Activated T-cell treated with anti-CD3 and anti-CD28 coated beads, Interleukin-2, amount 50 U/mL, for 48 hours (primary cell): ENCODE data around the gene FOXE3.

Source experiments
- DNase-seq, 2 experiments: peaks; one replicate each; pipeline ENCODE4 v3.0.0-alpha.2; 2020

The FOXE3 gene

DNA sequence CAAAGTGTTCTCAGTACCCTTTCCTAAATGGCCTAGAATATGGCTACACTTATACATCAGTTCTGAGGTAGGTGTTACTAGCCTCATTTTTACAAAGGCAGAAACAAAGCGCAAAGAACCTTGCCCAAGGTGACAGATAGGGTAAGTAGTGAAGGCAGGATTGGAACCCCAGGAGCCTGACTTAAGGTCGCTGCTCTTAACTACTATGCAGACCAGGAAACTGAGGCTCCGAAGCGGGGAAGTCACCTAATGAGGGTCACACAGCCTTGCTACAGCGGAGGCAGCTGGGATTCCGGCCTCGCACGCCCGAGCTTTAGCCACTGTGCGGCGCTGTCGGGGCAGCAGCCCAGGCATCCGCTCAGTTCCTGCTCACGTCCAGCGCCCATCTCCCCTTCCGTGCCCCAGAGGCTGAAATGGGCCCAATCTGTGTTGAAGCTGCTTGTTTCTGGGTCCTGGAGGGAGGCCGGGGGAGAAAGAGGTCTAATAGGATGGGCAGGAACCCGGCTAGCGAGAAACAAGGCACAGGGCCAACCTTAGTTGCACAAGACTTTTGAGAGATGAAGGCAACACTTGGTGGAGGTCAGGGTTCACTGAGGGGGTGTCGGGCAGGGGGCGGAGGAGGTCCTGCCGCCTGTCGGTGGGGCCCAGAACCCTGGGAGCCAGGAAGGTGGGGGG lies 20.4 kb downstream of the FOXE3 start:
- peak; percentile 89 to 92 for DNase-seq

DNA sequence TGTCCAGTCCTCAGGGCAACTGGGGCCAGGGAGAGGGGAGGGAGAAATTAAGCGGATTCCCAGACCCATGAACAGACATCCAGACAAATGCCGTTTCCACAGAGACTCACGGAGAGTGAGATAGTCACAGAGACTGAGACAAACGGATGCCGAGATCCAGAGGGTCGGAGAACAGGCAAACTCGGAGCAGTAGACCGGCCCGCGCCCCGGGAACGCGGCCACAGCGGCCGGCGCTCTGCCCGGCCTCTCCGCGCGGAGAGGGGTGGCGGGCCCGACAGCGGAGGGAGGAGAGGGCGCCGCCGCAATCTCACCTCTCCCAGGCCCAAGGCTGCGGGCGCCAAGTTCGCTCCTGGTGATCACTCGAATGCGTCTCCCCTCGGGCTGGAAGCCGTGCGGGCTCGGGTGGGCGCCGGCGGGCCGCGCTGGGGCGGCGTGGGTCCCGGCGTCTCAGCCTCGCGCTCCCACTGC lies 20.9 kb downstream of the FOXE3 start:
- peak in 1 of 2 experiments; percentile 57 for DNase-seq

DNA sequence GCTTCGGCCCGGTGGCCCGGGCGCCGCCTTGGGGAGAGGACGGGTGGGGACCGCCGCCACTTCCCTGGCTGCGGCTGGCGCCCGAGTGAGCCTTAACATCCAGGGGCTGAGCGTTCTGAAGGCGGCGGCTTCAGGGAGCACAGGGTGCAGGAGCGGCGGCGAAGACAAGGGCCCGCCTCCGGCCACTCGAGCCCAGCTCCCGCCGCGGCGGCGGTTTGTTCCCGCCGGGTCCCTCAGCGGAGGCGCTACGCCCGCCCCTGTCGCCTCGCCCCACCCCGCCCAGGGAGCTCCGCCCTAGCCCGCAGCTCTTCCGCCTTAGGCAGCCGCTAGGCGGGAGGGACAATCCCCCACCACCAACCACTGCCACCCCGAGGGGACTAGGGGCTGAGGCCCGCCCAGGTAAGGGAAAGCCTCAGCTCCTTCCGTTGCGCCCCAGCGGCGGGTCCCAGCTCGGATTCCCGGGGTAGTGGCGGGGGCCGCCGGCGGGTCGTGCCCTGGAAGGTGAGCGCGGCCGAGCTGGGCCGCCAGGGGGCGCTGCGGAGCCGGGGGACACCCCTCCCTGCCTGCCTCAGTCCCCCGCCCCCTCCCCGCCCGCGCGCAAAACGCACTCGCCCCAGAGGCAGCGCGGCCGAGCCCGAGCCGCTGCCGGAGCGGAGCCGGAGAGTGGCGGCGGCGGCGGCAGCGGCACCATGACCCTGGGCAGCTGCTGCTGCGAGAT lies 21.5 kb downstream of the FOXE3 start, which contains the start of gene FOXD2:
FOXD2 (plus strand) TSS at position 598 of the 718 bp plus-strand sequence; CDS start at position 690, 92 bp downstream.
- peak; percentile 94 to 96 for DNase-seq

DNA sequence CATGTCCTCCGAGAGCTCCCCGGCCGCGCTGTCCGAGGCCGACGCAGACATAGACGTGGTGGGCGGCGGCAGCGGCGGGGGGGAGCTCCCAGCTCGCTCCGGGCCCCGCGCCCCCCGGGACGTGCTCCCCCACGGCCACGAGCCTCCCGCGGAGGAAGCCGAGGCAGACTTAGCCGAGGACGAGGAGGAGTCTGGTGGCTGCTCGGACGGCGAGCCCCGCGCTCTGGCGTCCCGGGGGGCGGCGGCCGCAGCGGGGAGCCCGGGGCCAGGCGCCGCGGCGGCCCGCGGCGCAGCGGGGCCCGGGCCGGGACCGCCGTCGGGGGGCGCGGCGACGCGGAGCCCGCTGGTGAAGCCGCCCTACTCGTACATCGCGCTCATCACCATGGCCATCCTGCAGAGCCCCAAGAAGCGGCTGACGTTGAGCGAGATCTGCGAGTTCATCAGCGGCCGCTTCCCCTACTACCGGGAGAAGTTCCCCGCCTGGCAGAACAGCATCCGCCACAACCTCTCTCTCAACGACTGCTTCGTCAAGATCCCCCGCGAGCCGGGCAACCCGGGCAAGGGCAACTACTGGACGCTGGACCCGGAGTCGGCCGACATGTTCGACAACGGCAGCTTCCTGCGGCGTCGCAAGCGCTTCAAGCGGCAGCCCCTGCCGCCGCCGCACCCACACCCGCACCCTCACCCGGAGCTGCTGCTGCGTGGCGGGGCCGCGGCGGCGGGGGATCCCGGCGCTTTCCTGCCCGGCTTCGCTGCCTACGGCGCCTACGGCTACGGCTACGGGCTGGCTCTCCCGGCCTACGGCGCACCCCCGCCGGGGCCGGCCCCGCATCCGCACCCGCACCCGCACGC lies 22.3 kb downstream of the FOXE3 start:
- peak; percentile 51 to 63 for DNase-seq

DNA sequence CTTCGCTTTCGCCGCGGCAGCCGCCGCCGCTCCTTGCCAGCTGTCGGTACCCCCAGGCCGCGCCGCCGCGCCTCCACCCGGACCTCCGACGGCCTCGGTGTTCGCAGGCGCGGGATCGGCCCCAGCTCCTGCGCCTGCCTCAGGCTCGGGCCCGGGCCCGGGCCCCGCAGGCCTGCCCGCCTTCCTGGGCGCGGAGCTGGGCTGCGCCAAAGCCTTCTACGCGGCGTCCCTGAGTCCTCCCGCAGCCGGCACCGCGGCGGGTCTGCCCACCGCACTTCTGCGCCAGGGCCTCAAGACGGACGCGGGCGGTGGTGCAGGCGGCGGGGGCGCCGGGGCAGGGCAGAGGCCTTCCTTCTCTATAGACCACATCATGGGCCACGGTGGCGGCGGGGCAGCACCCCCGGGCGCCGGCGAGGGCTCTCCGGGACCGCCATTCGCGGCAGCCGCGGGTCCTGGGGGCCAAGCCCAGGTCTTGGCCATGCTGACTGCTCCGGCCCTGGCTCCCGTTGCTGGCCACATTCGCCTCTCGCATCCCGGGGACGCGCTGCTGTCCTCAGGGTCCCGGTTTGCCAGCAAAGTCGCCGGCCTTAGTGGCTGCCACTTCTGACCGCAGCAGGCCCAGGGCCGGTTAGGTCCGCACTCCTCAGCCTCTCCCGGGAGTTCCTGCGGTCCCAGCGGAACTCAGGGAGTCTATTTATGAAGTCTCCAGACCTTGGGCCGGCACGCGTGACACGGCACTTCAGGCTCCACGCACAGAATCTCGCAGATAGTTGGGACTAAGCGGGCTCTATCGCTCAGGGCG lies 23.1 kb downstream of the FOXE3 start:
- DNase-seq: peak in 1 of 2 experiments; percentile 39

DNA sequence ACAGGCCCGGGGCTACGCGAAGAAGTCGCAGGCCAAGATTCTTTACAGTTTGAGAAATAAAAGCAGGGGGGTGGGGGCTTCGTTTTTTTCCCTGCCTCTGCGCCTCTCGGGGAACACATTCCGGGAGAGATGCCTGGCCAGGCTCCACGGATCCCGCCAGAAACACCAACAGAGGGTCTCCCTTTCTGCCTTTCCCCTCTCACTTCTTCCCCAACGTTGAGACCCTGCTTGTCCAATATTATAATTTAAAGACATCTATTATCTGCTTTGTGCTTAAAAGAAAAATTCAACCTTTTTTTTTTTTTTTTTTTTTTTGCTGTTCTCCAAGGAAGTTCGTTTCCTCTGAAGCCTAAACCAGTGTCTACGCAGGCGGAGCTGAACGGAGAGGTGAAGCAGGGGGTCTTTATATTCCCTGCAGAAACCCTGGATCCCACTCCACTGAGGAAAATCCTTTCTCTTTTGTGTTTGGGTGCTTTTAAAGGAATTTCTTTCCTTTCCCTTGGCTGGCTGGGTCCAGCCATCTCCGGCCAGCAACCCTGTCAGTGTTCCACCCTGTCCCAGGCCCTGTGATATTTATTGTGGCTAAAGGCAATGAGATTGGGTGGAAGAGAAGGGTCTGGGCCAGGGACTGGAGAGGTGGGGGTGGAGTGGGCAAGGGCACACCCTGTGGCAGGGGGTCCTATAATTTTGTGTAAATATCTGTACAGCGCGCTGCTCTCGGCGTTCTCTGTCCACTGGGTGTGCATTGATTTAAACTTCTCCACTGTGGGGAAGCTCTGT lies 23.9 kb downstream of the FOXE3 start:
- no peak for DNase-seq

DNA sequence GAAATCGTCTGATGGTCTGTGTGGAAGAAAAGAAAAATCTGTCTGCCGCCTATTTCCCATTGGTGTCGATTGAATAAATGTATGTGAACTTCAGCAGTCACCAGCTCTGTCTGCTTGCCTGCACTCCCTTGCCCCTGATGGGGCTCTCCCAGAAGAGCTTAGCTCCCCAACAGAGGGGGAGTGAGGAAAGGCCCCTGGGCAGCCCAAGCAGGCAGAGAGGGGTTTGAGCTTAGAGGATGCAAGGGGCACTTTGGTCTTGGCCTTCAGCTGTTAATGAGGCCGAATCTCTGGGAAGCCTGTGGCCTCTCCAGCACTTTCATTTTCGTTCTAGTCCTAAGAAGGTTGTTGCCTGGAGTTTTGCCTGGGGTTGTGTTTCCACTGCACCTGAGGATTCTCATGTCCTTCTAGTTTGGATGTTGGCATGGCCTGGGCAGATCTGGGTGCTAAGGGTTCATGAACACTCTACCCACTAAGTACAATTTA lies 24.6 kb downstream of the FOXE3 start:
- DNase-seq: no peak

DNA sequence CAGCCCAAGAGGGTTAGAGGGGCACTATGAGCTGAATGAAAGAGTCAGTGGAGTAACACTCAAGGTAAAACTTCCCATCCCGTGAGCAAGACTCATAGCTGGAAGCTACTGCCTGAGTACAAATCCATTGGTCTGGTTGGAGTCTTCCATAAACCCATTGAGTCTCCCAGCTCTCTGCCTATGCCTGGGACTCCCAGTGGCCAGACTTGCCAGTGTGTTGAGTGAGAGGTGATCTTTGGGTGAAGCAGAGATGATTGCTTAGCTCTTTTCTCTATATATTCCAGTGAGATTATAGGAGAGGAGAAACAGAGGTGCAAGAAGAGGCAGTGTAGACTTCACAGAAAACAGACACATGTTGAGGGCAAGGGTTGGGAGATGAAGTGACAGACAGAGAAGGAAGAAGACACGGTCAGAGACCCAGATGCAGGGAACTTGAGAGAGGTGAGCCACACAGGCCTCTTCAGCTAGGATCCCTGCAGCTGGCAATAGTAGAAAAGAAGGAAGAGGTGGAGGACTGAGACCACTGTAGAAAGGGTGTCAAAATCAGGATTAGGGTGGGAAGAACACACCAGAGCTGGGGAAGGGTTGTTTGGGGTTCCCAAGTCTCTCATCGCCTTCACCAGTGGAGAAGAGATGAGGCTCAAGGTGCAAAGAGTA lies 25.5 kb downstream of the FOXE3 start:
- DNase-seq: no peak

DNA sequence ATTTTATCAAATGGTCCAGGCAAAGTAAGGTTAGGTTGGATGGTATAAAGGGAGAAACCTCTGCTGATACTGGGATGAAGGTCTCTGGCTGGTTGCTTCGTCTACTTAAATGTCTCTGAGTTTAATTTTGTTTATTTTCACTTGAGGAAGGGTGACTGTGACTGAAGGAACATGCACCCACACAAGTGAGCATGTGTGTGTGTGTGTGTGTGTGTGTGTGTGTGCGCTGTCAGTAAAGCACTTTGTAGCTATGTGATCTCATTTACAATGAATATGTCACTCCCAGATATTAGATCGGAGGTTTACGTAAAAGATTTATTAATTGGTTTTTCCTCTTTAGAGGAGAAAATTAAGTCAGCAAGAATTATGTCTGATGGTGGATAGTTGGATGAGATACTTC lies 26.1 kb downstream of the FOXE3 start:
- no peak for DNase-seq

DNA sequence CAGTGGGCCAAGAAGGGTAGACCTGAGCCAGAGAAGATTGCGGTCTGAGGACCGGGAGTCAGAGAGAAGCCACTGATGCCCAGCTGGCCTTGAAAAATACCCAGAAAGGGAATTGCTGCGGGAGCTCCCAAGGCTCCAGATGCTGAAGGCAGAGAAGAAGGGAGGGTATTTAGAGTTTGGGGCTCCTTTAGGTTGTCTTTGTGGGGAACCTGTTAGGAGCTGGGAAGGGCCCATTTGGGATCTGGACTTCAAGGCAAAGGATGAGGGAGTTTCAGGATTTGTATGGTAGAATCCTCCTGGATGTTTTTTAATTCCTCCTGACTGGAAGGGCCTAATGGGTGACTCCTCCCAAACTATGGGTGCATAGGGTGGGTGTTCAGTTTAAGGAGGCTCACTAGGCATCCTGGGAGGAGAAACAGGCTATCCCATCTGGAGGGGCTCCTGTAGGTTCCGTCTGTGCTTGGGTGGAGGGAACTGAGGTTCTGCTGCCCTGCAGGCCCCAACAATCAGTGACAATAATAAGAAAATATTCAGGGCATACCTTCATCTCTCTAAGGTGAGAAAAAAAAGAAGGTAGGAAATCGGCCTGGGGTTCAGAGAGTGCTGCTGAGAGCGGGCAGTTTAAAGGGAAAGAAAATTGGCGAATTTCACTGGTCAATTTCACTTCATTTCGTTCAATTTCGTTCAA lies 26.9 kb downstream of the FOXE3 start:
- no peak for DNase-seq

DNA sequence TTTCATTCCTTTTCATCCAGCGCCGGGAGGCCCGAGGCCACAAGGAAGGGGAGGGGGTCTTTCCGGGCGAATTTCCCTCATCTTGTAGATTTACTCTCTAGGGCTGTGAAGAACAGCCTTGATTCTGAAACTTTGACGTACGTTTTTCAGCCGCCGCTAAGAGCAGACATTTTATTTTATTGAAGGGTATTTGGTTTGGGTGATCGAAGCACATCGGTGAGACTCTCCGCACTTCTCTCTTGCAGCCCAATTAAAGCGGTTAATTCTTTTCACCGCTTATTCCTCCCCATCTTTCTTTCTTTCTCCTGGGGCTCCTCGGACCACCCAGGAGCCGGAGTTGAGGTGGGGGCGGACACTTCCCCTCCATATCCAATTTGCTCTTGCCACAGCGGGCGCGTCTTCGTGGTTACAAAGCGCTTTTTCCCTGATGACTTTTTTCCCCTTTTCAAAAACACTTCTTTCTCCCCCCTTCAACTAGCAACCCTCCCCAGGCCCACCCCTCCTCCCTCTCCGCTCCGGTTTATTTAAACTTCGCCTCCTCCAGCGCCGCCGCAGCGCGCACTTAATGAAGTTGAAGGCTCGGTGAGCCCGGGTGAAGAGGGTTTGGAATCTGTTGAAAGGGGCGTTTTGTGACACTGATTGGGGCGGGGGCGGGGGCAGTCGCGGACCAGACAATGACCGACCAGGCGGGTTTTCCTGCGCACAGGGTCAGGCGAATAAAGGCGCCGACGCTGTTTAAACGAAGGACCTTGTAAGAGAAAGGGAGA lies 27.6 kb downstream of the FOXE3 start:
- no peak for DNase-seq

DNA sequence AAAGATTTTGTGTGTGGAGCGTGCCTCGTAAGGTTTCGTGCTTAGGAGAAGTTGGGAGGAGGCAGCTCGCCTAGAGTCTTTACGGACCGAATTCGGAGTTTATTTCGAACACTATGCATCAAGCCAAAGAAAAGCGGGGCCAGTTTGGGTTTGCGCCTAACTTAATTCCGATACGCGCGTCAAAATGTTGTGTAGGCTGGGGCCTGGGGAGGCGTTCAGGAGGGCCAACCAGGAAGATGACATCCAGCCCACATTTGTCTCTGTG lies 28.1 kb downstream of the FOXE3 start:
- DNase-seq: no peak

DNA sequence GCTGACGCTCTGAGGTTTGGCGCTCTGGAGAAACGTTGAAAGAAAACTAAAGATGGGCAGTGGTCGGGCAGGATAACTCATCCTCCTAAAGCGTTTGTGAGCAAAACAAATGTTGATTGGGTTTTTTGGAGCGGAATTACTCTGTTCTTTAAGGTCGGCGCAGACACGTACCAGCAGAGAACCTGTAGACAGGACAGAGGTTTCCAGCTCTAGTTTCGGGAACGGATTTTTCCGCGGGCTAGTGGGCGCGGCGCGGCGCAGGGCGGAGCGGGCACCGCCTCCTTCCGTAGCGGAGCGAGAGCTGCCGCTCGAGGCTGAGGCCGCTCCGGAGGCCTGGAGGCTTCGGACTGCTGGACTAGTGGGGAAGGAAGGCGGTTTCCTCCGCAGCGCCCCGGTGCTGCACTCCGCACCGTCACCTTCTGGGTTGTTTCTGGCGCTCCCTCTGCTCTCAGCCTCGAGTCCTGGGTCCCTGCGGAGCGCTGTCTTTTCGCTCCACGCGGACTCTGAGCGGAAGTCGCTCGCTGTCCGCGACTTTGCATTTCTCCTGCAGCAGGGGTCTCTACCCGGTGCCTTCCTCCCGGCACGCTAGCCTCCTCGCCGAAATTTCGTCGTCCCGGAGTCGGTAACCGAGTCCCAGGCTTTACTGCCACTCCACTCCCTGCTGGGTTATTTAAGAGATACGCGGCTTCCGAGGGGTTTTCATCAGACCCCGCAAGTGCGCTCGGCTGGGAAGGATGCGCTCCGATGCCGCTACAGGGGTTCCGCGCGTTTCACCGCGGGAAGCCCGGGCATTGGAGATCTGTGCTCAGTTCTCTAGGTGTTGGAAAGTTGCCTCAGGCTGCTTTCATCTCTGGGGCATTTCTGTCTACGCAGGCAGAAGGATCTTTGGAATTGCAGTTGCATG lies 28.7 kb downstream of the FOXE3 start:
- DNase-seq: peak; percentile 55 to 65

DNA sequence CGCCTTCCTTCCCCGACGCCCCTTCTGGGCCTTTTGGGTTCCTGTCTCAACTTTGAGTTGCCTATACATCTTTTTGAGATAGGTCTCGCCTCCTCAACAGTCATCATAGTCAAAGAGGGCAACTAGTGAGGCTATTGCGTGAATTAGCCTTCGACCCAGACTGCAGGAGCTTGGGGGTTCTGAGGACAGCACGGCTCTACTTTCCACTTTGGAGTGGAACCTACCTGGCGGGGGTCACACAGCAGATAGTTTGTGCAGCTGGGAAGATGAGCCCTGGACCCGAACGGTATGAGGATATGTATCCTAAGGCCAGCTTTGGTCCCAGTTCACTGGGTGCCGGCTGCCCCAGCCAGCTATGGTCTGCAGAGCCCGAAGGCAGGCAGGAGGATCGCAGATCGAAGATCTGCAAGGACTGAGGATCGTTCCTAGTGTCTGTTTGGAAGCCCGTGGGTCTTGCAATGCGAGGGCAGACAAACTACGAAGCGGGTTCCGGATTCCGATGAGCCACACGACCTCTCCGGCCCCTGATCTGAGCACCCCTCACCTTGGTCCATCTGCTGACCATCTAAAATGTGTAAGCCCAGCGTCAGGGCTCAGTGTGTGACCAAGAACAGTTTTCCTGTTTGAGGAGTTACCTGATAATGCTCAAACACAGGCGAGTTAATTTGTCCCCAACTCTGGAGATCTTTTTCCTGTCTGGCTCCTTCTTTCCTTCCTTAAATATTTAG lies 29.9 kb downstream of the FOXE3 start:
- no peak for DNase-seq

DNA sequence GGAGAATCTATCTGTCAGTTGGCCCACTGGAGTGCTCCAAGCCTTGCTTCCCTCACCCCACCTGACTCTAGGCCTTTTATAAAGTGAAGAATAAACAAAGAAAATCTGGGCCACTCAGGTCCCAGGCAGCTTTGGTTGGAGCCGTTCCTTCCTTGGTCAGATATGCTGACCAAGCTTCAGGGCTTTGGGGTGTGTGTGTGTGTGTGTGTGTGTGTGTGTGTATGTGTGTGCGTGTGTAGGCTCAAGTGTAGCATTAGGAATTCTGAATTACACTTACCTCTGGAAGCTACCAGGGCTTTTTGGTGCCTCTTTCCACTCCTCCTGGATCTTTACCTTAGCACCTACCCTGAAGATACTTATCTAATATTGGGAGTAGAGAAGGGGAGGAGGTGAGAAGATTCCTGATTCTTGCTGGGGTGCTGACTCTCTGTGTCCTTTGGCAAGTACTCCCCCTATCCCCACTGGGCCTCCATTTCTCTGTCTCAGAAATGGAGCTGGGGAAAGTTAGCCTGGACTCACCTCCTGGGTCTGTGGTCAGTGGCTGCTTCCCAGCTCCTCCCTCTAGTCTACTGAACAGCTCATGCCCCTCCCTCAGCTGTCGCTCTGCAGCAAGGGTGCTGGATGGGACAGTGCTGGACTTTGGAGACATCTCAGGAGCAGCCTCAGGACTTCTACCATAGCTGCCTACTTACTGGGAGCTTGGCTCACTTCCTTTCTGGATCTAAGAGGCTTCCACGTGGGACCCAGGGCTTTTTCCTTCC lies 32.6 kb downstream of the FOXE3 start:
- no peak for DNase-seq

DNA sequence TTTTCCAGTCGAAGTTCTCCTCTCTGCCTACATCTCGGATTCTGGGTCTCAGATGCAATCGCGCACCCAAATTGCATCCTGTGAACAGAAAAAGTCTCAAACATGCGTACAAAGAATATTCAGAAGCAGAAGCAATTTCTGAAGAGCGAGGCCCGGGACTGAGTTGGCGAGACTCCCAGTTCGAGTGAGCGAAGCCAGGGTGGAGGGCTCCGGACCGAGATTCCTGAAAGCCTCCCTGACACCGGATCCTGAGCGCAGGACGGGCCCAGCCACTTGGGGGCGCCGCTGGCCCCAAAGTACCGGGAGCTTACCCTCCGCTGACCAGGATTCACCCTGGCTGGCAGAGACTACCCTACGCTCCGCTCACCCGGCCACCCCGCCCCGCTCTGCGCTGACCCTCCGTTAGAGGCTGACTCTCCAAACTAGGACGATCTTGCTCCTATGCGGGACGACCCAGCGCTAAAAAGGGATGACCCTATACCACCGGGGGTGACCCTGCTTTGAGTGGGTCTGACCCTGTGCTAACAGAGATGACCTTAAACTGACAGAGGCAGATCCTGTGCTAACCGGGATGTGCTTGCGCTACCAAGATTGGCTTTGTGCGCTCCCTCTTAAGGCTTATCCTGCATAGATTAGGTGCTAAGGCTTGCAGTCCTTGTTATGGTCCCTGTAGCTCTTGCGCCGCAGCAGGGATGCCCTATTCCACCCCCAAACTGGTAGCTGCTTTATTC lies 33.9 kb downstream of the FOXE3 start:
- peak in 1 of 2 experiments; percentile 50 for DNase-seq
